ENCODE measurements around the gene MKLN1. TPM values are rescaled to one million over a fixed set of nuclear protein-coding genes. Genes with fewer than 3 reads are reported as not detected.

The MKLN1 gene
- polyA plus RNA-seq, 1 donor from 2014 or later: 15.9 TPM

GRCh38 chr7:131404226-131404911 is 76.7 kb downstream of the MKLN1 start:
- TF ChIP-seq REST (IDR thresholded peaks at IDR 0.05; ENCODE audit: borderline replicate concordance) (no peak), CTCF (IDR thresholded peaks at IDR 0.05; ENCODE audit: poor library complexity, severe bottlenecking) (no peak), EP300 (conservative IDR thresholded peaks at IDR 0.05; ENCODE audit: poor library complexity, severe bottlenecking) (no peak), SMC3 (conservative IDR thresholded peaks at IDR 0.05; ENCODE audit: poor library complexity) (no peak), TAF1 (IDR thresholded peaks at IDR 0.05; ENCODE audit: low read depth) (no peak), RAD21 (conservative IDR thresholded peaks at IDR 0.05) (no peak), MXI1 (conservative IDR thresholded peaks at IDR 0.05; ENCODE audit: poor library complexity, severe bottlenecking) (no peak), EZH2 (IDR thresholded peaks at IDR 0.05; ENCODE audit: borderline replicate concordance, insufficient read depth, low read length, poor library complexity, severe bottlenecking) (no peak), POLR2AphosphoS5 (IDR thresholded peaks at IDR 0.05) (no peak)
- H3K27me3 ChIP-seq (ENCODE audit: insufficient read depth, low read depth, low read length): no peaks in the 10 kb centered on the region

GRCh38 chr7:131409129-131409766 is 81.6 kb downstream of the MKLN1 start:
- H3K79me2 ChIP-seq (replicated peaks; ENCODE audit: insufficient read depth, low read length): no peaks in the 10 kb centered on the region
- no peak overlapping the region for H2AFZ ChIP-seq (ENCODE audit: low read depth, low read length)
- no peaks in the 10 kb centered on the region for H3K27me3 ChIP-seq (ENCODE audit: insufficient read depth, low read depth, low read length)
- H3K4me2 ChIP-seq (ENCODE audit: low read length): no peak overlapping the region
- H3K9me2 ChIP-seq (ENCODE audit: insufficient read depth, low read length): no peaks in the 10 kb centered on the region
- TF ChIP-seq MXI1 (conservative IDR thresholded peaks at IDR 0.05; ENCODE audit: poor library complexity, severe bottlenecking) (no peak), REST (IDR thresholded peaks at IDR 0.05; ENCODE audit: borderline replicate concordance) (no peak), POLR2AphosphoS5 (IDR thresholded peaks at IDR 0.05) (no peak), EZH2 (IDR thresholded peaks at IDR 0.05; ENCODE audit: borderline replicate concordance, insufficient read depth, low read length, poor library complexity, severe bottlenecking) (no peak), SMC3 (conservative IDR thresholded peaks at IDR 0.05; ENCODE audit: poor library complexity) (no peak), RAD21 (conservative IDR thresholded peaks at IDR 0.05) (no peak), EP300 (conservative IDR thresholded peaks at IDR 0.05; ENCODE audit: poor library complexity, severe bottlenecking) (no peak), TAF1 (IDR thresholded peaks at IDR 0.05; ENCODE audit: low read depth) (no peak), CTCF (IDR thresholded peaks at IDR 0.05; ENCODE audit: poor library complexity, severe bottlenecking) (no peak)
- no peaks in the 10 kb centered on the region for H3K9me3 ChIP-seq (ENCODE audit: low read length)
- no peak overlapping the region for H3K4me3 ChIP-seq (ENCODE audit: low read length)
- peaks cover 4% of the 10 kb centered on the region for H3K36me3 ChIP-seq (ENCODE audit: insufficient read depth, low read length)
- H4K20me1 ChIP-seq (ENCODE audit: insufficient read depth): no peaks in the 10 kb centered on the region
- H3F3A ChIP-seq (ENCODE audit: insufficient read depth, low read length, poor library complexity, severe bottlenecking): no peaks in the 10 kb centered on the region
- no peak overlapping the region for H3K27ac ChIP-seq (ENCODE audit: low read length)
- no peak overlapping the region for H3K9ac ChIP-seq (ENCODE audit: low read length)

More at GRCh38 chr7:131404226-131404911, 76.7 kb downstream of the MKLN1 start:
- H3K9me2 ChIP-seq (ENCODE audit: insufficient read depth, low read length): no peaks in the 10 kb centered on the region
- no peak overlapping the region for H3K4me2 ChIP-seq (ENCODE audit: low read length)
- H3K79me2 ChIP-seq (replicated peaks; ENCODE audit: insufficient read depth, low read length): no peaks in the 10 kb centered on the region
- no peak overlapping the region for H2AFZ ChIP-seq (ENCODE audit: low read depth, low read length)
- H3K4me3 ChIP-seq (ENCODE audit: low read length): no peak overlapping the region
- no peaks in the 10 kb centered on the region for H3F3A ChIP-seq (ENCODE audit: insufficient read depth, low read length, poor library complexity, severe bottlenecking)
- peaks cover 3% of the 10 kb centered on the region for H3K36me3 ChIP-seq (ENCODE audit: insufficient read depth, low read length)
- peaks cover 3% of the 10 kb centered on the region for H3K9me3 ChIP-seq (ENCODE audit: low read length)
- no peaks in the 10 kb centered on the region for H4K20me1 ChIP-seq (ENCODE audit: insufficient read depth)
- H3K9ac ChIP-seq (ENCODE audit: low read length): no peak overlapping the region
- no peak overlapping the region for H3K27ac ChIP-seq (ENCODE audit: low read length)
